GM21786 (cell line): ENCODE results near the gene CTLA4.
"Not testable (repeated sequence)": the region's sequence is repeated elsewhere in the genome, so short reads cannot be mapped to it uniquely, and the experiment has no call there.

Experiments
- ATAC-seq: cut with Tn5 transposase; IDR thresholded peaks from one replicate; pipeline ENCODE4 v1.9.1; 2021; ENCODE audit not compliant: unreplicated experiment

The CTLA4 gene

GRCh38 chr2:203855274-203855673 lies 12.3 kb upstream of the CTLA4 start:
- ATAC-seq, result no peak

DNA sequence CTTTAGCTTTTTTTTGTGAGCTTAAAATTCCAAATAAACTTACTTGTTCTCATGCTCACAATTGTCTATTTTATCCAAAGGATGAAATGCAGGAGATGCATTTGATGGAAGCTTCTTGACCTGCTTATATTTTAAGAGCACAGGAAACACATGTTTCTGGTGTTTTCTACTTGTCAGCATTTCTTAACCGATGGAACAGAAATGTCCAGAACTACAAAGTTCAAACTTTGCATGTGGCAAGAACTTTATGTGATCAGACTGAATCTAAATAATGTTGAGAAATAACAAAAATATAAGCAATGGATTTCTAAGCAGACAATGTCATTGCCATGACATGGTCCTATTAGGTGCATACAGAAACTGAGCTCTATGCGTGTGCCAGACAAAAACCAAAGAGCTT lies 9.9 kb upstream of the CTLA4 start:
- no peak for ATAC-seq

GRCh38 chr2:203858176-203858575 lies 9.4 kb upstream of the CTLA4 start:
- no peak for ATAC-seq

DNA sequence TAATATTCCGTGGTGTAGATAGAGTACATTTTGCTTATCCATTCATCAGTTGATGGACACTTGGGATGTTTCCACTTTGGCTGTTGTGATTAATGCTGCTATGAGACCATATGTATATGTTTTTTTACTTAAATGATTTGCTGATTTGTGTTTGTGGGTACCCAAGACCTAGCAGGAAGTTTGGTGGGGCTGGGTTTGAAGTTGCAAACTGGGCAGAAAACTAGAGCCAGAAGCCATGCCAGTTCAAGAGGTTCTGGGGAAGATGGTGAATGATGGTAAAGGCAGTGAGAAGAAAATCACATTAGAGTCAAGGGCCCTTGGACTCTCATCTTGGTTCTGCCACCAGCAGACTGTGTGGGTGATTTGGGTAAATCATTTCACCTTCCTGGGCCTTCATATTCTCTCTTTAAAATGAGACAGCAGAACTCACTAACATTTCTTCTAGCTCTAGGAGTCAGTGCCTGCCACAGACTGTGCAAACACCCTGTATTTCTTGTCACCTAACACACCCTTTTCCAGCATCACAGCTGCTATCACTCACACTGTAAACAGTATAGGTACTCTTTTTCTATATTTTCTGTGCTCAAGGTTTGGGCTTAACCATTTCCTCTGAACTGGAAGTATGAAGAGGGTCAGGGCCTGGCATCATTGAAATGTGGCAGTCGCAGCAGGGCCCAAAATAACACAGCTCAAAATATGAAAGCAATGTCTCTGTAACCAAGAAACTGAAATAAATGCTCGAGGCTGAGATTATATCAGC lies 8.4 kb upstream of the CTLA4 start:
- ATAC-seq, result no peak

DNA sequence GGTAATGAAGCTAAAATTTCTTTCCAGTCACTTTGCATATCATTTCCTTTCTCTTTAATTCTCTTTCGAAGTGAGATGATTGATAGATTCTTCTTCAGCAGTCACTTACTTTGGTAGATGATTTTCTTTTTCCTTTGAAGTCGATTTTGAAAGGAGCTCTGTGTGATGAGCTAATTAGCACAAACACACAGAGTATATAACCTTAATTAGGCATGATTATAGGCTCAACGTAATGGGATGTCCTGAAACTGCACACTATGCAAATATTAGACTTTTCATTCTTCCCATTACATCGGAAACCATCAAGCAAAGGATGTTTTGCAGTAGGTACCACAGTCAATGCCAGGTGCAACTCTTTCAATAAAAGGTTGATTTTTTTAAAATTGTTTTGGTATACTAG lies 6.4 kb upstream of the CTLA4 start:
- no peak for ATAC-seq

GRCh38 chr2:203861607-203862006 lies 6.0 kb upstream of the CTLA4 start:
- ATAC-seq, result no peak

DNA sequence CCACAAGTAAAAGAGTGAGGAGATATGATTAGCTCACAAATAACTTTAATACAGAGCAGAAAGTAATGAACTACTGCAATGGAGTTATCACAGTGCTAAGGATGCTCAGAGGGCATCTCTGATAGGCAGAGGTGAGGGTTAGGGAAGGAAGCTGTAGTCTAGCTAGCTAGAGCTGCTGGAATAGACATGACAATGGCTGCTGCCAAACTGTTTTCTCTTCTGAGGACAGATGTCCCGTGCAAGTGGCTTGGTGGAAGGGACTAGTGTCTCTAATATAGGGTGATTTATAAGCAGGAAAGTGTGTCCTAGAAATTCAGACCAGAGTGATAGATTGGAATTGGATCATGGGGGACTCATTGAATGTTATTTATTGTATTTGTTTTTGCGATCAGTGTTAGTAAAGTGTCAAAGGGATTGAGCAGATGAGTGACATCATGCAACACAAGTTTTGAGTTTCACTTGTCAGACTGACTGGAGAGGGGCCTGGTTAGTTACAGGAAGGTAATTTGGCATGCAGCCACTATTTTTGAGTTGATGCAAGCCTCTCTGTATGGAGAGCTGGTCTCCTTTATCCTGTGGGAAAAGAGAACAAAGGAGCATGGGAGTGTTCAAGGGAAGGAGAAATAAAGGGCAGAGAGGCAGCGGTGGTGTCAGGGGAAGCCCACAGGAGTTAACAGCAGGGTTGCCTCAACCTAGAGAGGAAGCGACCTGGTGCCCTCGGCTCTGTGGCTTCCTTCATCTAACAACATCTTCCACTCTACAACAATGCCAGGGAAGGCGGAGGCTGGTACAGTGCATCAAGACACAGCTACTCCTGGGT lies 1.9 kb downstream of the CTLA4 start:
- no peak for ATAC-seq

GRCh38 chr2:203870481-203870880 lies 2.9 kb downstream of the CTLA4 start:
- no peak for ATAC-seq

DNA sequence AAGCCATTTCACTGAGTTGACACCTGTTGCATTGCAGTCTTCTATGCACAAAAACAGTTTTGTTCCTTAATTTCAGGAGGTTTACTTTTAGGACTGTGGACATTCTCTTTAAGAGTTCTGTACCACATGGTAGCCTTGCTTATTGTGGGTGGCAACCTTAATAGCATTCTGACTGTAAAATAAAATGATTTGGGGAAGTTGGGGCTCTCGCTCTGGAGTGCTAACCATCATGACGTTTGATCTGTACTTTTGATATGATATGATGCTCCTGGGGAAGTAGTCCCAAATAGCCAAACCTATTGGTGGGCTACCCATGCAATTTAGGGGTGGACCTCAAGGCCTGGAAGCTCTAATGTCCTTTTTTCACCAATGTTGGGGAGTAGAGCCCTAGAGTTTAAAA lies 3.4 kb downstream of the CTLA4 start:
- no peak for ATAC-seq

DNA sequence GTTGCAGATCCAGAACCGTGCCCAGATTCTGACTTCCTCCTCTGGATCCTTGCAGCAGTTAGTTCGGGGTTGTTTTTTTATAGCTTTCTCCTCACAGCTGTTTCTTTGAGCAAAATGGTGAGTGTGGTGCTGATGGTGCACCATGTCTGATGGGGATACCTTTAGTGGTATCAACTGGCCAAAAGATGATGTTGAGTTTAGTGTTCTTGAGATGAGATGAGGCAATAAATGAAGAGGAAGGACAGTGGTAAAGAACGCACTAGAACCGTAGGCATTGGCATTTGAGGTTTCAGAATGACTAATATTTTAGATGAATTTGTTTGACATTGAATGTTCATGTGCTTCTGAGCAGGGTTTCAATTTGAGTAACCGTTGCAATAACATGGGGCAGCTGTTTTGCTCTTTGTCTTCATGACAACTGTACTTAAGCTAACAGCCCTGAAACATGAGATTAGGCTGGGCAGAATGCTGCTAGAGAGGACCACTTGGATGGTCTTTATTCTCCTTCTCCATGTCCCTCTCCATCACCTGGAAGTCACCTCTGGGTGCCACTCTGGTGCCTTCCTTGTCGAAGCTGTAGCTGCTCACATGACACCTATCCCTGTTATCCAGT lies 3.9 kb downstream of the CTLA4 start:
- peak; percentile 97 for ATAC-seq

- ATAC-seq, result no peak
These were observed 5.9 kb downstream of the CTLA4 start for GRCh38 chr2:203873461-203873860.

DNA sequence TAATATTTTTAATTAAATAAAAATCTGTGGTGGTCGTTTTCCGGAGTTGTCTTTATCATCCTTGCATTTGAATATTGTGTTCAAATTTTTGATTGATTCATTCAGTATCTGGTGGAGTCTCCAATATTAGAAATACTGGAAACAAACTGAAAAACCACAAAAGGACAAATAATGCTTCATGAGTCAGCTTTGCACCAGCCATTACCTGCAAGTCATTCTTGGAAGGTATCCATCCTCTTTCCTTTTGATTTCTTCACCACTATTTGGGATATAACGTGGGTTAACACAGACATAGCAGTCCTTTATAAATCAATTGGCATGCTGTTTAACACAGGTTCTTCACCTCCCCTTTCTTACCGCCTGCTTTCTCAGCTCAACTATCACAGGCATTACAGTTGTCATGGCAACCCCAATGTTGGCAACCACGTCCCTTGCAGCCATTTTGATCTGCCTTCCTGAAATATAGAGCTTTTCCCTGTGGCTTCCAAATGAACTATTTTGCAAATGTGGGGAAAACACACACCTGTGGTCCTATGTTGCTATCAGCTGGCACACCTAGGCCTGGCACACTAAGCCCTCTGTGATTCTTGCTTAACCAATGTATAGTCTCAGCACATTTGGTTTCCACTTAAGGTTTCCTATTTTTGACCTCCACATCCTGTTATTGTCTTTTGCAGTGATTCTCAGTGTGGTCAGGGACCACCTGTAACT lies 6.5 kb downstream of the CTLA4 start:
- no peak for ATAC-seq

DNA sequence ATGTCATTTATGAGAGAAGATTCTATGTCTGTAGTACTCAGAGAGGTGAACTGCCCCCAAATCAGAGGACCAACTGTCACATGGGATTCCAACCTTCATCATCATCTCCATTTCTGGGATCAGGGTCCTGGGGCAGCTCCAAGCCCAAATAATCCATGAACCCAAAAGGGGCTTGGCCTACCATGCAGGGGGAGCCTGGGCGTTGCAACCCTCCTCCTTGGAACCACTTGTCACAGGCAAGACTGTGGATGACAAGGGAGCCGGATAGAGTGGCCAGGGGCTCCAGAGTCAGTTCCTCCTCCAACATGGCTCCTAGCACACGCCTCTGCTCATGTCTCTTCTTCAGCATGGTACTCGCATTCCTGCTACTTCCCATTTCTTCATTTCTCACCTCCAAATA lies 7.9 kb downstream of the CTLA4 start:
- no peak for ATAC-seq

GRCh38 chr2:203876328-203876727 lies 8.8 kb downstream of the CTLA4 start:
- no peak for ATAC-seq

GRCh38 chr2:203878063-203878462 lies 10.5 kb downstream of the CTLA4 start:
- no peak for ATAC-seq

DNA sequence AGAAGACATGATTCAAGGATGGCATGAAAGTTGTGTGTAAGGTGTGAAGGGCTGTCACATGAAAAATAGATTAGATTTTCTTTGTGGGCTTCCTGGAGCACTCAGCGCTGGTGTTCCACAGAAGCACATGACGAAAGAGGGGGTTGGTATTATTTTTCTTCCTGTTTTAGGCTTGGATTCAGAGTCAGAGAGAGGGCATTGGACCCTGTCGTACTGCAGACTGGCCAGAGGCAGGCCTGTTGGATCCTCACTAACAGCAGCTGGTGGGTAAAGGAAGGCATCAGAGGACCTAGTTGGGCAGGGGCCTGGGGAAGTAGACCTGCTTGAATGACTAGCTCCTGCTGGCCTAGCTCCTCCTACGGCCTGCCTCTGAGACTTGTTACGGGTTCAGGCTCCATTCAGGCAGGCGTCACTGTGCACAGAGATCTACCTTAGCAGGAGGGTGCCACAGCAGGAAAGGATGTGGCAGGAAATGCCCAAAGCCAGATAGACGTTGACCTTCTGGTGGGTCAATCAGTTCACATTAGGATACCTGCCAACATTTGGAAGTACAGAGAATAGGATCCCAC lies 13.1 kb downstream of the CTLA4 start:
- no peak for ATAC-seq

DNA sequence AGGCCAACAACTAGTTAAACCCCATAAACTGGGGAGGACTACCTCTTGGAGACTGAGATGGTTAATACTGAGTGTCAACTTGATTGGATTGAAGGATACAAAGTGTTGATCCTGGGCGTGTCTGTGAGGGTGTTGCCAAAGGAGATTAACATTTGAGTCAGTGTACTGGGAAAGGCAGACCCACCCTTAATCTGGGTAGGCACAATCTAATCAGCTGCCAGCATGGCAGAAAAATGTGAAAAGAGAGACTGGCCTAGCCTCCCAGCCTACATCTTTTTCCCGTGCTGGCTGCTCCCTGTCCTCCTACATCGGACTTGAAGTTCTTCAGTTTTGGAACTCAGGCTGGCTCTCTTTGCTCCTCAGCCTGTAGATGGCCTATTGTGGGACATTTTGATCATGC lies 13.6 kb downstream of the CTLA4 start:
- not testable (repeated sequence) for ATAC-seq

- ATAC-seq, result no peak
These were observed 15.0 kb downstream of the CTLA4 start for GRCh38 chr2:203882551-203882950.

- ATAC-seq, result no peak
These were observed 19.1 kb downstream of the CTLA4 start for GRCh38 chr2:203886661-203887151.

DNA sequence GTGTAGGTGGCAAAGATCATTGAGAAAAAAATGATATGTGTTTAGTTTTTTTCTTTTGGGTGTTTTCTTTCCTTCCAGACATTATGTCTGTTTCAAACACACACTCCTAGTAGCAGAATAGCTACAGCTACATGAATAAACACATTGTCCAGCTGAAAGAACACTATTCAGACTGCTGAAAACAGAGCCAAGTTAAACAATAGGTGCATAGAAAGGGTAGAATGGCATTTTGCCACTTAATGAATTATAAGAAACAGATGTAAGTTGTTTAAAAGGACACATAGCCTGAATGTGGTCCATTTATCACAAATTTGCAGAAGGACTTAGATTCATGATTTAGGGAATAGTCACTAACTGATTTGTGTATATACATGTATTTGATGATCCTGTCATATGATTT lies 20.1 kb downstream of the CTLA4 start:
- ATAC-seq, result no peak

DNA sequence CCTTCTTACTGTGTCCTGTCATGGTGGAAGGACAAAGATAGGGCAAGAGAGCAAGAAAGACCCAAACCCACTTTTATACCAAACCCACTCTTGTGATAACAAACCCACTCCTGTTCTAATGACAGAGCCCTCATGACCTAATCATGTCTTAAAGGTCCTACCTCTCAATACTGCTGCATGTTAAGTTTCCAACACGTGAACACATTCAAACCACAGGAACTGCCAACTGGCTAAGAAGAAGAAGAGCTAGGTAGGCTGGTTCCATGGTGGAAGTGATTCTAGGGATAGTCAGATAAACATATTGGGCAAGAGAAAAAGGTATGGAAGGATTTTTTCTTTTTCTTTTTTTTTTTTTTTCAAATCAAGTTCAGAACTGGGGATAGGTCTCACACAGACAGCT lies 22.0 kb downstream of the CTLA4 start:
- ATAC-seq, result no peak
